Measurements from ENCODE around the gene RGMB. TPM values are rescaled to one million over a fixed set of nuclear protein-coding genes. Genes with fewer than 3 reads are reported as not detected.
A peak's percentile ranks its signal among the peaks of the same experiment; 100 is the strongest.

The RGMB gene
- total and polyA plus RNA-seq, 2 donors (not counting 1 experiment from before 2014, with no cell fraction given): 14.7 to 18.3 TPM

GRCh38 chr5:98796197-98796972 is 22.9 kb downstream of the RGMB start:
- Histone ChIP-seq H3K9ac (ENCODE audit: low read length) (no peak overlapping the region), H3K4me3 (ENCODE audit: control extremely low read depth in 1 of 5, extremely low read depth in 1 of 5, insufficient read depth in 1 of 5, low read depth in 2 of 5, low read length in 4 of 5) (no peak overlapping the region), H3K27me3 (replicated peaks in 1 of 4; ENCODE audit: control extremely low read depth in 1 of 4, control insufficient read depth in 3 of 4, insufficient read depth in 4 of 4, low read length in 3 of 4) (no peaks in the 10 kb centered on the region), H3K4me2 (replicated peaks; ENCODE audit: low read depth, low read length, poor library complexity, severe bottlenecking) (no peak overlapping the region), H4K20me1 (ENCODE audit: control insufficient read depth, insufficient read depth, low read length, poor library complexity, severe bottlenecking) (peaks cover 4% of the 10 kb centered on the region), H3K79me2 (ENCODE audit: control insufficient read depth, insufficient read depth, low read length) (no peaks in the 10 kb centered on the region), H2AFZ (ENCODE audit: insufficient read depth, low read depth, low read length, poor library complexity, severe bottlenecking) (no peak overlapping the region), H3K36me3 (replicated peaks in 1 of 2; ENCODE audit: control extremely low read depth in 1 of 2, control insufficient read depth in 1 of 2, extremely low read depth in 1 of 2, insufficient read depth in 2 of 2, low read length in 1 of 2) (peaks cover 0 to 6% of the 10 kb centered on the region in 2 experiments), H3K27ac (ENCODE audit: low read length in 2 of 2) (no peak overlapping the region), H3K9me3 (ENCODE audit: control extremely low read depth in 1 of 3, control insufficient read depth in 2 of 3, insufficient read depth in 1 of 3, low read length in 2 of 3) (no peaks in the 10 kb centered on the region), H3K4me1 (ENCODE audit: control insufficient read depth in 2 of 2, insufficient read depth in 2 of 2, low read length in 2 of 2) (no peaks in the 10 kb centered on the region)
- no peak overlapping the region for H3K27ac Mint-ChIP-seq
- H3K27me3 Mint-ChIP-seq: no peaks in the 10 kb centered on the region
- CTCF ChIA-PET: interaction anchor here (0.6 to 5.1 kb wide), 17 partner anchors 9 to 1724 kb away, joined by 3 to 82 read pairs (median 4); partner anchors contain the start of gene RGMB
- DNase-seq (peak; percentile 66), ATAC-seq (ENCODE audit: low read depth) (peak; percentile 70)
- peaks cover 3% of the 10 kb centered on the region for H3K4me1 Mint-ChIP-seq
- TF ChIP-seq EZH2 (IDR thresholded peaks at IDR 0.05; ENCODE audit: borderline replicate concordance, insufficient read depth, low read depth, low read length, poor library complexity, severe bottlenecking): no peak
- TF ChIP-seq, protein P1, sequence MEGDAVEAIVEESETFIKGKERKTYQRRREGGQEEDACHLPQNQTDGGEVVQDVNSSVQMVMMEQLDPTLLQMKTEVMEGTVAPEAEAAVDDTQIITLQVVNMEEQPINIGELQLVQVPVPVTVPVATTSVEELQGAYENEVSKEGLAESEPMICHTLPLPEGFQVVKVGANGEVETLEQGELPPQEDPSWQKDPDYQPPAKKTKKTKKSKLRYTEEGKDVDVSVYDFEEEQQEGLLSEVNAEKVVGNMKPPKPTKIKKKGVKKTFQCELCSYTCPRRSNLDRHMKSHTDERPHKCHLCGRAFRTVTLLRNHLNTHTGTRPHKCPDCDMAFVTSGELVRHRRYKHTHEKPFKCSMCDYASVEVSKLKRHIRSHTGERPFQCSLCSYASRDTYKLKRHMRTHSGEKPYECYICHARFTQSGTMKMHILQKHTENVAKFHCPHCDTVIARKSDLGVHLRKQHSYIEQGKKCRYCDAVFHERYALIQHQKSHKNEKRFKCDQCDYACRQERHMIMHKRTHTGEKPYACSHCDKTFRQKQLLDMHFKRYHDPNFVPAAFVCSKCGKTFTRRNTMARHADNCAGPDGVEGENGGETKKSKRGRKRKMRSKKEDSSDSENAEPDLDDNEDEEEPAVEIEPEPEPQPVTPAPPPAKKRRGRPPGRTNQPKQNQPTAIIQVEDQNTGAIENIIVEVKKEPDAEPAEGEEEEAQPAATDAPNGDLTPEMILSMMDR (IDR thresholded peaks at IDR 0.05): peak; percentile 85
- WGBS (ENCODE audit: insufficient coverage): 20% methylated on average over 1 of the region's 7 CpGs
- H3K4me3 Mint-ChIP-seq: no peak overlapping the region
- H3K9me3 Mint-ChIP-seq (ENCODE audit: insufficient read depth): no peaks in the 10 kb centered on the region
- POLR2A ChIA-PET: no interaction called here
- intact Hi-C loops (cut with micrococcal nuclease): loop anchor here (1.0 to 2.0 kb wide), 2 partner anchors 26 to 1565 kb away; no protein-coding TSS in a partner anchor

- ChIA-PET CTCF (interaction anchor here (5.1 kb wide), 2 partner anchors 28 to 1568 kb away, joined by 48 to 82 read pairs; partner anchors contain the start of gene RGMB), POLR2A (no interaction called here)
- no peaks in the 10 kb centered on the region for H4K20me1 ChIP-seq (ENCODE audit: control insufficient read depth, insufficient read depth, low read length, poor library complexity, severe bottlenecking)
- no peaks in the 10 kb centered on the region for H3K27me3 ChIP-seq (replicated peaks in 1 of 4; ENCODE audit: control extremely low read depth in 1 of 4, control insufficient read depth in 3 of 4, insufficient read depth in 4 of 4, low read length in 3 of 4)
- no peak overlapping the region for H3K4me2 ChIP-seq (replicated peaks; ENCODE audit: low read depth, low read length, poor library complexity, severe bottlenecking)
- no peak overlapping the region for H2AFZ ChIP-seq (ENCODE audit: insufficient read depth, low read depth, low read length, poor library complexity, severe bottlenecking)
- Mint-ChIP-seq H3K27me3 (no peaks in the 10 kb centered on the region), H3K4me1 (peaks cover 3% of the 10 kb centered on the region), H3K27ac (no peak overlapping the region), H3K4me3 (no peak overlapping the region), H3K9me3 (ENCODE audit: insufficient read depth) (no peaks in the 10 kb centered on the region)
- intact Hi-C loops (cut with micrococcal nuclease): no loop called here
- peaks cover 0 to 2% of the 10 kb centered on the region in 2 experiments for H3K36me3 ChIP-seq (replicated peaks in 1 of 2; ENCODE audit: control extremely low read depth in 1 of 2, control insufficient read depth in 1 of 2, extremely low read depth in 1 of 2, insufficient read depth in 2 of 2, low read length in 1 of 2)
- DNase-seq: no peak
- no CpG with 5 or more reads among the region's 1 CpG for WGBS (ENCODE audit: insufficient coverage)
- no peak overlapping the region for H3K27ac ChIP-seq (ENCODE audit: low read length in 2 of 2)
- H3K79me2 ChIP-seq (ENCODE audit: control insufficient read depth, insufficient read depth, low read length): no peaks in the 10 kb centered on the region
- no peaks in the 10 kb centered on the region for H3K4me1 ChIP-seq (ENCODE audit: control insufficient read depth in 2 of 2, insufficient read depth in 2 of 2, low read length in 2 of 2)
- no peak overlapping the region for H3K9ac ChIP-seq (ENCODE audit: low read length)
- H3K9me3 ChIP-seq (ENCODE audit: control extremely low read depth in 1 of 3, control insufficient read depth in 2 of 3, insufficient read depth in 1 of 3, low read length in 2 of 3): no peaks in the 10 kb centered on the region
- H3K4me3 ChIP-seq (ENCODE audit: control extremely low read depth in 1 of 5, extremely low read depth in 1 of 5, insufficient read depth in 1 of 5, low read depth in 2 of 5, low read length in 4 of 5): no peak overlapping the region
- no peak for ATAC-seq (ENCODE audit: low read depth)
- no peak for TF ChIP-seq EZH2 (IDR thresholded peaks at IDR 0.05; ENCODE audit: borderline replicate concordance, insufficient read depth, low read depth, low read length, poor library complexity, severe bottlenecking)
- TF ChIP-seq, protein P1 (IDR thresholded peaks at IDR 0.05): no peak
Observed at GRCh38 chr5:98798371-98798770, 24.9 kb downstream of the RGMB start.

Measured in B cell (primary cell).